Progenitor cell of endocrine pancreas (in vitro differentiated cells): ENCODE results near the gene PPP1R13L. TPM values are rescaled to one million over a fixed set of nuclear protein-coding genes. Genes with fewer than 3 reads are reported as not detected.

Source experiments
- DNase-seq: peaks from one replicate; pipeline ENCODE4 v3.0.0; 2021; ENCODE audit warnings: low spot score; ENCODE audit not compliant: unreplicated experiment
- H3K27ac Mint-ChIP-seq: 2 replicates; pipeline ENCODE4 v1.8.0; 2021; ENCODE audit warnings: mild to moderate bottlenecking, moderate library complexity, mixed read lengths
- H3K27me3 Mint-ChIP-seq: 2 replicates; pipeline ENCODE4 v1.8.0; 2021; ENCODE audit warnings: mixed read lengths
- H3K36me3 Mint-ChIP-seq: 2 replicates; pipeline ENCODE4 v1.8.0; 2022; ENCODE audit warnings: mixed read lengths; ENCODE audit not compliant: insufficient read depth
- H3K4me1 Mint-ChIP-seq: 2 replicates; pipeline ENCODE4 v1.8.0; 2021; ENCODE audit warnings: low read depth, mixed read lengths
- H3K4me3 Mint-ChIP-seq: 2 replicates; pipeline ENCODE4 v1.8.0; 2021; ENCODE audit warnings: low read depth, mild to moderate bottlenecking, moderate library complexity, mixed read lengths
- H3K9me3 Mint-ChIP-seq: 2 replicates; pipeline ENCODE4 v1.8.0; 2021; ENCODE audit warnings: low read depth, mixed read lengths
- microRNA-seq: library from miRNA; unstranded; fragments of <30 nt; microRNA quantifications from one replicate; pipeline ENCODE4 v1.1.0, GENCODE V29; 2020; ENCODE audit warnings: borderline number of aligned reads; ENCODE audit not compliant: unreplicated experiment
- total RNA-seq: library from RNA; stranded (reverse); gene quantifications from 2 replicates; pipeline ENCODE4 v1.2.1, GENCODE V29; 2021
- TF ChIP-seq, protein P1 (sequence below): fragments of 200-600 bp; sonication (generic); IDR thresholded peaks from one replicate; pipeline ENCODE4 v1.5.0; 2021; ENCODE audit warnings: antibody characterized with exemption, mild to moderate bottlenecking; ENCODE audit not compliant: unreplicated experiment

The PPP1R13L gene
- total RNA-seq, 1 donor from 2014 or later: 27.2 TPM

DNA sequence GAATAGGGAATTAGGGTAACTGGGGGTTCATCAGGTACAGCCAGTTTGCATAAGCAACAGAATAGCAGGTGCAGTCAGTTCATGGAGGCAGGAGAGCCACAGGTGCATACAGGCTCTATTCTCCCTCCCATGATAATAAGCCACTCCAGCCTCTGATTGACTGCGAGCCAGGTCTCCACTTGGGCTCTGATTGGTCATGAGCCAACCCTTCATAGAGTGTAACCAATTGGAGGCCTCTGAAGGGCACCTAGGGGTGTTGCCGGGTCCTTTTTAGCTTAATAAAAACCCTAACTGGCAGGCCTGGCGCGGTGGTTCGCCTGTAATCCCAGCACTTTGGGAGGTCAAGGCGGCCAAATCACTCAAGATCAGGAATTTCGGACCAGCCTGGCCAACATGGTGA is 73.5 kb downstream of the PPP1R13L start:
- H3K27me3 Mint-ChIP-seq: peaks cover under 1% of the 10 kb centered on the region
- no peak overlapping the region for H3K4me3 Mint-ChIP-seq
- TF ChIP-seq, protein P1, sequence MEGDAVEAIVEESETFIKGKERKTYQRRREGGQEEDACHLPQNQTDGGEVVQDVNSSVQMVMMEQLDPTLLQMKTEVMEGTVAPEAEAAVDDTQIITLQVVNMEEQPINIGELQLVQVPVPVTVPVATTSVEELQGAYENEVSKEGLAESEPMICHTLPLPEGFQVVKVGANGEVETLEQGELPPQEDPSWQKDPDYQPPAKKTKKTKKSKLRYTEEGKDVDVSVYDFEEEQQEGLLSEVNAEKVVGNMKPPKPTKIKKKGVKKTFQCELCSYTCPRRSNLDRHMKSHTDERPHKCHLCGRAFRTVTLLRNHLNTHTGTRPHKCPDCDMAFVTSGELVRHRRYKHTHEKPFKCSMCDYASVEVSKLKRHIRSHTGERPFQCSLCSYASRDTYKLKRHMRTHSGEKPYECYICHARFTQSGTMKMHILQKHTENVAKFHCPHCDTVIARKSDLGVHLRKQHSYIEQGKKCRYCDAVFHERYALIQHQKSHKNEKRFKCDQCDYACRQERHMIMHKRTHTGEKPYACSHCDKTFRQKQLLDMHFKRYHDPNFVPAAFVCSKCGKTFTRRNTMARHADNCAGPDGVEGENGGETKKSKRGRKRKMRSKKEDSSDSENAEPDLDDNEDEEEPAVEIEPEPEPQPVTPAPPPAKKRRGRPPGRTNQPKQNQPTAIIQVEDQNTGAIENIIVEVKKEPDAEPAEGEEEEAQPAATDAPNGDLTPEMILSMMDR: no peak
- peaks cover under 1% of the 10 kb centered on the region for H3K4me1 Mint-ChIP-seq
- H3K9me3 Mint-ChIP-seq: no peaks in the 10 kb centered on the region
- DNase-seq: no peak
- H3K36me3 Mint-ChIP-seq: no peaks in the 10 kb centered on the region
- no peak overlapping the region for H3K27ac Mint-ChIP-seq

Small RNAs within 50 kb of the gene (microRNA-seq; reads per million reads assigned to microRNA genes)
- not detected for gene MIR6088

Other genes starting within 250 kb of the PPP1R13L start
- gene NKPD1, start 244.1 kb downstream of the PPP1R13L start, total RNA-seq: 0.34 and 0.53 TPM in 2 replicates
- gene TRAPPC6A, start 226.8 kb downstream of the PPP1R13L start, total RNA-seq: 40.4 and 43.8 TPM in 2 replicates
- gene BLOC1S3, start 226.3 kb downstream of the PPP1R13L start, total RNA-seq: 8.7 and 9.1 TPM in 2 replicates
- not detected in 2 replicates for gene EXOC3L2, start 159.7 kb downstream of the PPP1R13L start, total RNA-seq
- gene MARK4, start 153.8 kb downstream of the PPP1R13L start, total RNA-seq: 57.5 and 60.4 TPM in 2 replicates
- not detected in 2 replicates for gene CKM, start 82.2 kb downstream of the PPP1R13L start, total RNA-seq
- gene KLC3, start 64.3 kb downstream of the PPP1R13L start, total RNA-seq: 1.1 and 1.6 TPM in 2 replicates
- 60.5 and 63.8 TPM in 2 replicates for gene ERCC2, start 34.5 kb downstream of the PPP1R13L start, total RNA-seq
- 7.4 and 8.9 TPM in 2 replicates for gene POLR1G, start 1.6 kb upstream of the PPP1R13L start, total RNA-seq
- gene ERCC1, start 18.8 kb upstream of the PPP1R13L start, total RNA-seq: 58.5 and 64.8 TPM in 2 replicates
- 5.3 and 7.3 TPM in 2 replicates for gene FOSB, start 62.9 kb upstream of the PPP1R13L start, total RNA-seq
- 17.9 and 21.6 TPM in 2 replicates for gene RTN2, start 92.0 kb upstream of the PPP1R13L start, total RNA-seq
- 0.62 TPM in 1 of 2 replicates, not detected in the other for gene PPM1N, start 93.4 kb upstream of the PPP1R13L start, total RNA-seq
- gene VASP, start 102.4 kb upstream of the PPP1R13L start, total RNA-seq: 93.4 and 94.9 TPM in 2 replicates
- gene OPA3, start 179.7 kb upstream of the PPP1R13L start, total RNA-seq: 14.4 and 16.5 TPM in 2 replicates
- gene GPR4, start 197.1 kb upstream of the PPP1R13L start, total RNA-seq: not detected in 2 replicates
- gene EML2, start 234.3 kb upstream of the PPP1R13L start, total RNA-seq: 28.6 and 29.8 TPM in 2 replicates